ENCODE measurements around the gene CLIP1. TPM values are rescaled to one million over a fixed set of nuclear protein-coding genes. Genes with fewer than 3 reads are reported as not detected.

The CLIP1 gene
- total RNA-seq (2022; extraction: Qiagen RNA extraction), result 30.4 to 49.3 TPM (median 34.0 TPM) in 5 replicates

GRCh38 chr12:122421821-122422729 is at the start of gene CLIP1:
CLIP1 (minus strand) TSS chr12:122422669; CDS start chr12:122380452, 42,217 bp downstream.

GRCh38 chr12:122266230-122266901 is 156.1 kb downstream of the CLIP1 start, which contains the start of gene VPS33A:
VPS33A (minus strand) TSS chr12:122266494; CDS start chr12:122266408, 86 bp downstream.

GRCh38 chr12:122225683-122226365 is 196.6 kb downstream of the CLIP1 start, which contains the start of gene DIABLO:
DIABLO (minus strand) TSS chr12:122226052; CDS start chr12:122226014, 38 bp downstream.

Other genes starting within 250 kb of the CLIP1 start
- gene IL31, start 248.4 kb downstream of the CLIP1 start, total RNA-seq (2022; extraction: Qiagen RNA extraction), result not detected in 5 replicates
- 0.09 to 0.52 TPM (median 0.13 TPM) in 4 of 5 replicates, not detected in the other for gene LRRC43, start 239.5 kb downstream of the CLIP1 start, total RNA-seq (2022; extraction: Qiagen RNA extraction)
- gene B3GNT4, start 219.0 kb downstream of the CLIP1 start, total RNA-seq (2022; extraction: Qiagen RNA extraction), result 0.62 to 0.86 TPM (median 0.79 TPM) in 5 replicates
- gene DIABLO, start 196.6 kb downstream of the CLIP1 start, total RNA-seq (2022; extraction: Qiagen RNA extraction), result 67.6 to 75.6 TPM (median 68.2 TPM) in 5 replicates
- 18.4 to 21.6 TPM (median 19.3 TPM) in 5 replicates for gene VPS33A, start 156.2 kb downstream of the CLIP1 start, total RNA-seq (2022; extraction: Qiagen RNA extraction)
- 22.2 to 24.9 TPM (median 22.7 TPM) in 5 replicates for gene ZCCHC8, start 78.3 kb upstream of the CLIP1 start, total RNA-seq (2022; extraction: Qiagen RNA extraction)
- 45.1 to 66.3 TPM (median 55.6 TPM) in 5 replicates for gene RSRC2, start 104.3 kb upstream of the CLIP1 start, total RNA-seq (2022; extraction: Qiagen RNA extraction)
- 18.5 to 22.4 TPM (median 21.3 TPM) in 5 replicates for gene KNTC1, start 104.6 kb upstream of the CLIP1 start, total RNA-seq (2022; extraction: Qiagen RNA extraction)